ENCODE measurements around the gene GPC5. TPM values are rescaled to one million over a fixed set of nuclear protein-coding genes. Genes with fewer than 3 reads are reported as not detected.

Gene GPC5
- total RNA-seq, 2 donors from 2014 or later, result 0.55 to 1.0 TPM

DNA sequence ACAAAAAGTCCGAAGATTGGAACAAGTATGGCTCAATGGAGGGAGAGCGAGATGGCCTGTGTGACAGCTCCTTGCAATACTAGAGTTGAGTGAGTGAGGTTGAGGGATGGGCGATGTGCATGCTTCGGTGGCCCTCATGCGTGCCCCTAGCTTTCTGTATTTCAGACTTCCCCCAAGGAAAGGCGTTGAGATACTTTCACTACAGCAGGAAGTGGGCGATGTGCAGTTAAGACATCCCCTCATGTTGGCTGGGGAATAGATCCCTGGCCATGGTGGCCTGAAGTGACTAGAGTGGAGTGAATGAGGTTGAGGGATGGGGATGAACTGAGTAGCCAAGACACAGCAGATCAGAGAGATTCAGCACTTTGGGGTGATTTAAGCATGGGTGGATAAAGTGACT lies 1194.3 kb downstream of the GPC5 start:
- Mint-ChIP-seq H3K4me3 (no peak overlapping the region), H3K9me3 (peaks cover 20% of the 10 kb centered on the region), H3K4me1 (ENCODE audit: low read depth in 2 of 2) (no peaks in the 10 kb centered on the region), H3K27ac (no peak overlapping the region), H3K36me3 (peaks cover 19% of the 10 kb centered on the region), H3K27me3 (no peaks in the 10 kb centered on the region)
- no peak for DNase-seq (ENCODE audit: low spot score)
- no peak for ATAC-seq

DNA sequence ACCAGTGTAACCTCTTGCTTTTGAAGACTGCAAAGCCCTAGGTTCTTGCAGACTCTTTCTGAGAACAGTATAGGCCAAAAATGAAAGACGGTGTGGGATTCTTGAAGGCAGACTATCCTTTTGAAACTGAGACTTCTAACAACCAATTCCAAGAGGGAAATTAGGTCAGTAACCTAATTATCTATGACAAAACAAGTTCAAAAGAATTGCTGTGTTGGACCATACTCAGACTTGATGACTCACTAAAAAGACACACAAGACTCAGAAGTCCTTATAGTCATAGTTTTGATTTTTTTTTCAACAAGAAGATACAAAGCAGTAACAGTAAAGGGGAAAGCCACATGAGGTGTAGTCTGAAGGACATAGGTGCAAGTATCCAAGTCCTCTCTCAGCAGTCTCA lies 1204.1 kb downstream of the GPC5 start:
- no peaks in the 10 kb centered on the region for H3K4me1 Mint-ChIP-seq (ENCODE audit: low read depth in 2 of 2)
- H3K9me3 Mint-ChIP-seq, result peaks cover 9% of the 10 kb centered on the region
- ATAC-seq (no peak), DNase-seq (ENCODE audit: low spot score) (no peak)
- H3K27me3 Mint-ChIP-seq, result no peaks in the 10 kb centered on the region
- no peaks in the 10 kb centered on the region for H3K36me3 Mint-ChIP-seq
- no peak overlapping the region for H3K27ac Mint-ChIP-seq
- H3K4me3 Mint-ChIP-seq, result no peak overlapping the region

DNA sequence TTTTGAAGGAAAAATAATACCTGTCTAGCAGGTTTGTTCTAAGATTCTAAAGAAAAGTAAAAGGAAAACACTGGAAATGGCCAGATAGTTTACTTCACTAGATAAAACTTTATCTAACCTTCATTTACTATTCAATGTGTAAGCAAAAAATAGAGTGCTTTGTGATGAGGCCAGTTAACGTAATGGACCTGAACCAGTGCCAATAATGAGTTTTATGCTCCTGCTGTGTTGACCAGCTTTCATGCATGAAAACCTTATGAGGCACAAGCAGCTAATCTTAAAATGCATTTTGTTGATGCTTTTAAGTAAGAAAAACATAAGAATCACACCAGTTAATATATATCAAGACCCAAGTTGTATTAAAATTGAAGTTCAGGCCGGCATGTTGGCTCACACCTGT lies 1211.0 kb downstream of the GPC5 start:
- no peak overlapping the region for H3K27ac Mint-ChIP-seq
- ATAC-seq, result no peak
- H3K9me3 Mint-ChIP-seq, result peaks cover 9% of the 10 kb centered on the region
- no peaks in the 10 kb centered on the region for H3K4me1 Mint-ChIP-seq (ENCODE audit: low read depth in 2 of 2)
- no peaks in the 10 kb centered on the region for H3K36me3 Mint-ChIP-seq
- no peaks in the 10 kb centered on the region for H3K27me3 Mint-ChIP-seq
- no peak for DNase-seq (ENCODE audit: low spot score)
- H3K4me3 Mint-ChIP-seq, result no peak overlapping the region

DNA sequence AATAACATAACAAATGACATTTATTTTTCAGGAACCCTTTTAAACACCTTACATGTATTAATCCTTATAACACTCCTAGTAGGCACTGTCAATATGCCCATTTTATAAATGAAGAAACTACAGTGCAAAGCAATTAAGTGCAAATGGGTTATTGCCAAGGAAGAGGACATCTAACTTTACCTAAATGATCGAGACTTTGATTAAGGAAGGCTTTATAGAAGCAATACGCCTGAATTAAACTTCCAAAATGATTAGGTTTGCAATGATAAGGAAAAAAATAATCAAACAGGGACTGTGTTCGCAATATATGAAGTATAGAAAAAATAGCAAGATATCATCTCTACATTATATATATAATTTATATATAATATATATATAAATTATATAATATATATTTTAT lies 1214.5 kb downstream of the GPC5 start:
- Mint-ChIP-seq H3K4me1 (ENCODE audit: low read depth in 2 of 2) (no peaks in the 10 kb centered on the region), H3K27me3 (no peaks in the 10 kb centered on the region), H3K4me3 (no peak overlapping the region), H3K9me3 (peaks cover 9% of the 10 kb centered on the region), H3K27ac (no peak overlapping the region), H3K36me3 (no peaks in the 10 kb centered on the region)
- ATAC-seq, result no peak
- DNase-seq (ENCODE audit: low spot score), result no peak

DNA sequence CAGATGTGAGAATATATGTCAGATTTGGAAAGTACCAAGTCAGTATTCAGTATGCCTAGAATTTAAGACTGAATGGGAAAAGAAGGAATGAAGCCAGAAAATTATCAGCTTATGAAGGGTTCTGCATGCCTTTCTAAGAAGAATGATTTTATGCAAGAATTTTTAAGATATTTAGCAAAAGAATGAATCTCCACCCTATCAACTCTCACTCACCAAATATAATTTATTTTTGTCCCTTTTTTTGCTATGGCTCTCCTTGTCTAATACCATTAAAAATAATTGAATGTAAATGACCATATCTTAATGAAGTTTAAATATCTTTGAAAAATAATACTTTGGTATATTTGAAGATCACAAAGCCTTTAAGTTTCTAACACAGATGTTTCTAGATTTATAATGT lies 1215.5 kb downstream of the GPC5 start:
- no peak overlapping the region for H3K4me3 Mint-ChIP-seq
- no peaks in the 10 kb centered on the region for H3K36me3 Mint-ChIP-seq
- no peaks in the 10 kb centered on the region for H3K4me1 Mint-ChIP-seq (ENCODE audit: low read depth in 2 of 2)
- no peak for ATAC-seq
- H3K27ac Mint-ChIP-seq, result no peak overlapping the region
- DNase-seq (ENCODE audit: low spot score), result no peak
- peaks cover 5% of the 10 kb centered on the region for H3K9me3 Mint-ChIP-seq
- no peaks in the 10 kb centered on the region for H3K27me3 Mint-ChIP-seq

DNA sequence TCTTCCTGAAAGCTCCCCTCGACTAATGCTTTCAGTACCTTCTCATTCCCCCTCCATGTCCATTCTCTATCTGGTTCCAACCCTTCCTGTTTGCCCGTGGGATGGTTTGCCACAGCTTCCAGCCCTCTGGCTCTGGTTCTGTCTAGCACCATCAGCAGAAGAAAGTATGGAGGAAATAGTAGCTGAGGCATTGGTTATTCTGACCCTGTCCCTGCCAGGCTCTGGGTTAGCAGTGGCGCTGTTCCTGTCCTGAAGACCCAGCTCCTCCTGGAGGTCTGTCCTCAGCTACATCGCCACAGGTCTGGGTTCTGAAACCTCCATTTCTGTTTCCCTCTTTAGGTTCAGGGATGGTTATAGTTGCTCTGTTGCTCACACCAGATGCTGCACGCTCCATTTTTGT lies 1223.6 kb downstream of the GPC5 start:
- Mint-ChIP-seq H3K9me3 (peaks cover 6% of the 10 kb centered on the region), H3K27ac (no peak overlapping the region), H3K4me1 (ENCODE audit: low read depth in 2 of 2) (no peaks in the 10 kb centered on the region), H3K4me3 (no peak overlapping the region), H3K36me3 (no peaks in the 10 kb centered on the region), H3K27me3 (no peaks in the 10 kb centered on the region)
- DNase-seq (ENCODE audit: low spot score), result no peak
- no peak for ATAC-seq

DNA sequence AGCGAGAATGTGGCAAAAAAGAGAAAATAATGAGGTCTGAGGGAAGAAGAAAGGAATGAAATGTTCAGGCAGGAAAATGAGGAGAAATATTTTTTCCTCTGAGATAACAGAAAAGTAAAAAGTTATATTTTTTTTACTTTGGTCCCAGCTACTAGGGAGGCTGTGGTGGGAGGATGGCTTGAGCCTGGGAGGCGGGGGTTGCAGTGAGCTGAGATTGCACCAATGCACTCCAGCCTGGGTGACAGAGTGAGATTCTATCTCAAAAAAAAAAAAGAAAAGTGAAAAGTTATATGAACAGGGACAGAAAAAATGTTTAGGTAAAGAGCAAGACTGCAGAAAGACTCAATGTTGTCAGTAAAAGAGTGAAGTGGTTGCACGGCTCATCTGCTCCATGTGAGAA lies 1224.5 kb downstream of the GPC5 start:
- DNase-seq (ENCODE audit: low spot score), result no peak
- ATAC-seq, result no peak
- Mint-ChIP-seq H3K27me3 (no peaks in the 10 kb centered on the region), H3K36me3 (no peaks in the 10 kb centered on the region), H3K27ac (no peak overlapping the region), H3K4me1 (ENCODE audit: low read depth in 2 of 2) (no peaks in the 10 kb centered on the region), H3K4me3 (no peak overlapping the region), H3K9me3 (peaks cover 6% of the 10 kb centered on the region)

DNA sequence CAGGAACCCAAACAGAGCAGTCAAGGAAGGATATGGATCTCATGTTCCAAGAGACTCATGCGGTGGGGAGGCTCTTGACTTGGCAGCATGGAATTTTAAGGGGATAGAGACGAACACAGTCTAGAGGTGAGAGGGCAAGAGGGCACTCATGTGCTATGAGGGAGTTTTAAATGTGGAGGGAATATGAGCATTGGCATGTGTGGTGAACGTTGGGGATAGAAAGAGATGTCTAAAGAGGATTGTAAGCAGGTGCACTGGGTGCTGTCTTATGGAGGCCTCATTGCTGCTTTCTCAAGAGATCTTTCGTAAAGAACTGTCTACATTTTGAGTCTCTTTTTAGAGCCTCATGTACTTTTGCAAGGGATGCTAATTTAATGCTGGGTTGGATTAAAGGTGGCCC lies 1227.9 kb downstream of the GPC5 start:
- no peaks in the 10 kb centered on the region for H3K4me1 Mint-ChIP-seq (ENCODE audit: low read depth in 2 of 2)
- ATAC-seq (no peak), DNase-seq (ENCODE audit: low spot score) (no peak)
- H3K9me3 Mint-ChIP-seq, result peaks cover 20% of the 10 kb centered on the region
- H3K27ac Mint-ChIP-seq, result no peak overlapping the region
- no peaks in the 10 kb centered on the region for H3K27me3 Mint-ChIP-seq
- no peaks in the 10 kb centered on the region for H3K36me3 Mint-ChIP-seq
- no peak overlapping the region for H3K4me3 Mint-ChIP-seq

DNA sequence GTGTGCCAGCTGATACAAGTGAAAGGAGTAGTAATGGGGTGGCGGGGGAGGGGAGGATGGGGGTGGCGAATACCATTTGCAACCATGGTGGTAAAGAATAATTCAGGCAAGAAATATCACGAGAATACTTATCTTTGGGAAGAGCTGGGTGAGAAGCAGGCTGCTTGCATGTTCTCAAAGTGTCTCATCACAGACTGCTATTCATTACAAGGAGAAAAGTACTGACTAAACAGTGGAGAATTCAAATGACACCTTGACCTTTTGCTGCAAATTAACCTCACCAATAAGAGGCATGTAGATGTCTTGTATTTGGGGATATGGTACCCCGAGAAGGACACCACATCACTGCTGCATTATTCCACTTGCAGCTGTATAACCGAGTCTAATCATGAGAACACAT lies 1242.5 kb downstream of the GPC5 start:
- Mint-ChIP-seq H3K27ac (no peak overlapping the region), H3K36me3 (peaks cover 4% of the 10 kb centered on the region), H3K27me3 (no peaks in the 10 kb centered on the region), H3K4me1 (ENCODE audit: low read depth in 2 of 2) (no peaks in the 10 kb centered on the region), H3K9me3 (peaks cover 14% of the 10 kb centered on the region), H3K4me3 (no peak overlapping the region)
- no peak for ATAC-seq
- no peak for DNase-seq (ENCODE audit: low spot score)

DNA sequence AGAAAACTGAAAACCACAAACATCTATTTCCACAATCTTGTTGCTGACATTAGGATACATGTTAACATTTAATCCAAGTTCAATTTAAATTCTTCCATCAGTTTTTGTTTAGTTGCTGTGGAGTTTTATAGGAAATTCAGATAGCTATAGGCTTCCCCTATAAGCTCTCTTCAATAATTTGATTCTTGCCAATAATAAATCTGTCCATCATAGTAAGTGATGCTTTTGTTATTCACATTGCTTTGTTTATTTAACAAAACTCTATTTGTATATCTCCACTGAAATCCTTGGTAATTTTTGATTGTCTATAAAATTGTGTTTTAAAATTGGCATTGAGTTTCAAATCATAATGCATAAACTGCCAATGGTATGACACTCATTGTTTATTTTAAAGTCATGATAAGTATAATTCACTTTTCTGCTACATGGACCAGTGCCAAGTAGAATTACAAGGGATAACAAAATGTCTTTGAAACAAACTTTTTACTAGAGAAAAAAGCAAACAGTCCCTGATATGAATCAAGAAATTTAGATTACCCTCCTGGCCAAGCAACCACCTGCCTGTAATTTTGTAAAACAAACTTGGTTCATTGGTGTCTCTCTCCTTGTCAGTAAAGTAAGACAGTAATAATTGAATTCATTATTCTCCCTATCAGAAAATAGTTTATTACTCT lies 1250.9 kb downstream of the GPC5 start:
- Mint-ChIP-seq H3K27ac (no peak overlapping the region), H3K9me3 (peaks cover 8% of the 10 kb centered on the region), H3K36me3 (no peaks in the 10 kb centered on the region), H3K27me3 (no peaks in the 10 kb centered on the region), H3K4me3 (no peak overlapping the region), H3K4me1 (ENCODE audit: low read depth in 2 of 2) (no peaks in the 10 kb centered on the region)
- ATAC-seq (no peak), DNase-seq (ENCODE audit: low spot score) (no peak)

DNA sequence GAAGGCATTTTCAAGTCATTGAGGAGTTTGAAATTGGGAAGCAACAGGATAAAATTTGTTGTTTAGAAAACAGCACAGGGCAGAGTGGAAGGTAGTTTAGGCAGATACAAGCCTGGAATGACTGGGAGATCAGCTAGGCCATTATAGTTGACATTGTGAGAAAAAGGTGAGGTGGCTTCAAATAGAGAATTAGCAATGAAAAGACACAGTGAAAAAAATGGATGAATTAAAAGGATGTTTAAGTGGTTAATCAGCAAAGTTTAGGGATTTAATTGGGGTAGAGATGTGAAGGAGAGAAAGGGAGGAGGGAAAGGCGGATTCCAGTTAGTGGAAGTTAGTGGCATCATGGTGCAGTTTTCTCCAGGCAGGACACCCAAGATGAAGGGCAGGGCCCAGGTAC lies 1257.7 kb downstream of the GPC5 start:
- no peaks in the 10 kb centered on the region for H3K27me3 Mint-ChIP-seq
- H3K27ac Mint-ChIP-seq, result no peak overlapping the region
- ATAC-seq (no peak), DNase-seq (ENCODE audit: low spot score) (no peak)
- no peaks in the 10 kb centered on the region for H3K4me1 Mint-ChIP-seq (ENCODE audit: low read depth in 2 of 2)
- H3K9me3 Mint-ChIP-seq, result peaks cover 22% of the 10 kb centered on the region
- H3K36me3 Mint-ChIP-seq, result peaks cover 5% of the 10 kb centered on the region
- H3K4me3 Mint-ChIP-seq, result no peak overlapping the region

DNA sequence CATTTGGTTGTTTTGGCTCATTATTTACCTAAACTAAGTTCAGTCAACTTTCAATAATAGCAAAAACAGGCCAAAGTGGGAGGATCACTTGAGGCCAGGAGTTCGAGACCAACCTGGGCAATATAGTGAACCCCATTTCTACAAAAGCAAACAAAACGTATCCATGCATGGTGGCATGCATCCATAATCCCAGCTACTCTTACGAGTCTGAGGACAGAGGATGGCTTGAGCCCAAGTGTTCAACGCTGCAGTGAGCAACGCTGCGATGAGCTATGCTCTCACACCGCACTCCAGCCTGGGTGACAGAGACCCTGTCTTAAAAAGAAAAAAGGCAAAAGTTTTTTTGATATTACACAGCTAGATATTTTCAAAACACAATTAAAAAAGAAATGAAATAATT lies 1258.2 kb downstream of the GPC5 start:
- Mint-ChIP-seq H3K4me1 (ENCODE audit: low read depth in 2 of 2) (no peaks in the 10 kb centered on the region), H3K27me3 (no peaks in the 10 kb centered on the region), H3K4me3 (no peak overlapping the region), H3K36me3 (peaks cover 5% of the 10 kb centered on the region), H3K27ac (no peak overlapping the region), H3K9me3 (peaks cover 20% of the 10 kb centered on the region)
- ATAC-seq (no peak), DNase-seq (ENCODE audit: low spot score) (no peak)

DNA sequence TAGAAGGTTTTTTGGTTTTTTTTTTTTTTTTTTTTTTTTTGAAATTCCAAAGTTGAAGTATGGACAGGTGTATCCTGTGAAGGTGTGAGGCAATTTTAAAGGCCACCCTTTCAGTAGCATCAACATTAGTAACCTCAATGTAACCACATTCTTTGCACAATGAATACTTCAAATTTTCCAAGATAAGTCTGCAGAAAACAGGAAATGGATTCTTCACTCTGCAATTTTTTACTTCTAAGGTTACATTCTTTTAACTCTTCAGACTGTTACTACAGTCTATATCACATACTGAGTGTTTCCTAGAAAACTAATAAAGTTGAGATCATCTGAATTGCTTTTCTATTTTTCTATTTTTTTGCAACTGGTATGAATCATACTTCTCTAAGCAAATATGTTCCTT lies 1259.1 kb downstream of the GPC5 start:
- no peak for ATAC-seq
- DNase-seq (ENCODE audit: low spot score), result no peak
- H3K36me3 Mint-ChIP-seq, result peaks cover 10% of the 10 kb centered on the region
- no peaks in the 10 kb centered on the region for H3K4me1 Mint-ChIP-seq (ENCODE audit: low read depth in 2 of 2)
- H3K4me3 Mint-ChIP-seq, result no peak overlapping the region
- no peak overlapping the region for H3K27ac Mint-ChIP-seq
- no peaks in the 10 kb centered on the region for H3K27me3 Mint-ChIP-seq
- peaks cover 28% of the 10 kb centered on the region for H3K9me3 Mint-ChIP-seq

DNA sequence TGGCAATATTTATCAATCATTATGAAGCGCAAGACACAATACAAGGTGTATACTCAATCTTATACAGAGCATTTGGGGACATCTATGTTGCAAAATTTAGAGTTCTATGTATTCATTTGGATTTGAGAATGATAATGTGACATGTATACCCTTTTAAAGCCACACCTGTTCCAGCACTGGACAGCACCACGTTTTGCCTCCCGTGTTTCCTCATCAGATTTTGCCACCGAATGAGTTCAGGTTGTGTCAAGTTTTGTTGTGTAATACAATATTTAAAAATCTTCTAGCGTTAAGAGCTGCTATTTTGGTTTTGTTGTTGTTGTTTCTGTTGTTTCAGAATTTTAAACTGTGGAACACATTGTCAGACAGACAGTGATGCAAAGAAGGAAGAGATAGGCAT lies 1259.9 kb downstream of the GPC5 start:
- no peak overlapping the region for H3K27ac Mint-ChIP-seq
- DNase-seq (ENCODE audit: low spot score) (no peak), ATAC-seq (no peak)
- no peaks in the 10 kb centered on the region for H3K27me3 Mint-ChIP-seq
- peaks cover 10% of the 10 kb centered on the region for H3K36me3 Mint-ChIP-seq
- peaks cover 22% of the 10 kb centered on the region for H3K9me3 Mint-ChIP-seq
- no peaks in the 10 kb centered on the region for H3K4me1 Mint-ChIP-seq (ENCODE audit: low read depth in 2 of 2)
- H3K4me3 Mint-ChIP-seq, result no peak overlapping the region

DNA sequence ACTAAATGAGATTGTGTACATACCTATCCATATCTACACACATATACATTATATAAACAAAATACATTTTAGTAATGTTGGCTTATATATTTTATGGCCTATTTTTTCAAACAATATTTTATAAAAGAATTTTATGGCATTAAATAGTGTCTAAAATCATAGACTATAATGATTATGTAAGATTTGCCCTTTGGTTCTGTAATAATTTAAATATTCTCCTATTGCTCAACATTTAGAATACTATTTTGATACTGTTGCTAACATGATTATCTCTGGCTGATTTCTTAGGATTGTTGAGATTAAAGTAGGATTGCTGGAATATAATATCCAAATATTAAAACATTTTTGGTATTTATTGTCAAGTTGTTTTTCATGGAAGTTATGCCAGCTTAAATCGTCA lies 1263.0 kb downstream of the GPC5 start:
- Mint-ChIP-seq H3K36me3 (peaks cover 5% of the 10 kb centered on the region), H3K27ac (no peak overlapping the region), H3K27me3 (no peaks in the 10 kb centered on the region), H3K4me3 (no peak overlapping the region), H3K4me1 (ENCODE audit: low read depth in 2 of 2) (no peaks in the 10 kb centered on the region), H3K9me3 (peaks cover 17% of the 10 kb centered on the region)
- ATAC-seq (no peak), DNase-seq (ENCODE audit: low spot score) (no peak)
